CD4-positive, alpha-beta T cell treated with Interleukin-6 for 4 hours (primary cell): ENCODE measurements around the gene PTCD1.
"Not testable (repeated sequence)": the region's sequence is repeated elsewhere in the genome, so short reads cannot be mapped to it uniquely, and the experiment has no call there.

Experiments
- DNase-seq: peaks from one replicate; pipeline ENCODE4 v3.0.0-alpha.2; 2020; ENCODE audit warnings: mixed read lengths

PTCD1 gene

GRCh38 chr7:99385564-99385963 is 53.0 kb downstream of the PTCD1 start:
- DNase-seq = no peak

- DNase-seq = no peak
Measured at GRCh38 chr7:99384523-99384922, 54.1 kb downstream of the PTCD1 start.

- no peak for DNase-seq
Measured at GRCh38 chr7:99383791-99384370, 54.7 kb downstream of the PTCD1 start.

- DNase-seq = no peak
Measured at GRCh38 chr7:99383203-99383602, 55.4 kb downstream of the PTCD1 start.

- no peak for DNase-seq
Measured at GRCh38 chr7:99381664-99382075, 56.9 kb downstream of the PTCD1 start.

GRCh38 chr7:99380823-99381663 is 57.6 kb downstream of the PTCD1 start:
- DNase-seq = peak; percentile 89

GRCh38 chr7:99380032-99380822 is 58.4 kb downstream of the PTCD1 start:
- no peak for DNase-seq

- DNase-seq = not testable (repeated sequence)
Measured at GRCh38 chr7:99379693-99380031, 58.9 kb downstream of the PTCD1 start.

- peak; percentile 62 for DNase-seq
Measured at GRCh38 chr7:99379043-99379577, 59.5 kb downstream of the PTCD1 start.

- DNase-seq = peak; percentile 70
Measured at GRCh38 chr7:99375070-99375807, 63.4 kb downstream of the PTCD1 start.

- DNase-seq = peak; percentile 93
Measured at GRCh38 chr7:99374111-99375064, 64.2 kb downstream of the PTCD1 start, which contains the start of gene ARPC1B. ARPC1B (plus strand) TSS chr7:99374730; CDS start chr7:99385715, 10,985 bp downstream.

GRCh38 chr7:99373091-99374066 is 65.2 kb downstream of the PTCD1 start:
- no peak for DNase-seq

- DNase-seq = no peak
Measured at GRCh38 chr7:99372275-99373090, 66.1 kb downstream of the PTCD1 start.

GRCh38 chr7:99371376-99371920 is 67.2 kb downstream of the PTCD1 start:
- DNase-seq = no peak

- no peak for DNase-seq
Measured at GRCh38 chr7:99369767-99370391, 68.7 kb downstream of the PTCD1 start.

- DNase-seq = no peak
Measured at GRCh38 chr7:99368750-99369389, 69.7 kb downstream of the PTCD1 start.
